ENCODE measurements around the gene LPAR3.

LPAR3 gene

GRCh38 chr1:84870591-84870990 lies 22.4 kb downstream of the LPAR3 start:
- Histone ChIP-seq H4K20me1 (ENCODE audit: control insufficient read depth, insufficient read depth, low read depth, low read length) (no peaks in the 10 kb centered on the region), H3K27me3 (ENCODE audit: control insufficient read depth, low read length) (peaks cover 13% of the 10 kb centered on the region), H3K9me3 (ENCODE audit: control insufficient read depth, insufficient read depth, low read length) (no peaks in the 10 kb centered on the region), H3K36me3 (ENCODE audit: control insufficient read depth, low read length) (no peaks in the 10 kb centered on the region), H3K9me2 (replicated peaks; ENCODE audit: control insufficient read depth, low read length) (no peaks in the 10 kb centered on the region), H3K4me1 (ENCODE audit: control insufficient read depth, low read length) (no peaks in the 10 kb centered on the region), H3F3A (ENCODE audit: control insufficient read depth, insufficient read depth) (no peaks in the 10 kb centered on the region), H3K27ac (ENCODE audit: low read depth, low read length) (no peak overlapping the region), H3K4me3 (ENCODE audit: low read length) (no peak overlapping the region), H3K4me2 (ENCODE audit: low read length) (no peak overlapping the region), H3K79me2 (ENCODE audit: control insufficient read depth, low read length) (no peaks in the 10 kb centered on the region)
- TF ChIP-seq CTCF (IDR thresholded peaks at IDR 0.05; ENCODE audit: low read depth, low read length, poor library complexity, severe bottlenecking) (no peak), EZH2phosphoT487 (IDR thresholded peaks at IDR 0.05; ENCODE audit: borderline replicate concordance, low read length) (no peak)

- H3K4me2 ChIP-seq (ENCODE audit: low read length): no peak overlapping the region
- peaks cover 13% of the 10 kb centered on the region for H3K27me3 ChIP-seq (ENCODE audit: control insufficient read depth, low read length)
- no peaks in the 10 kb centered on the region for H3K79me2 ChIP-seq (ENCODE audit: control insufficient read depth, low read length)
- no peaks in the 10 kb centered on the region for H3K36me3 ChIP-seq (ENCODE audit: control insufficient read depth, low read length)
- H3K27ac ChIP-seq (ENCODE audit: low read depth, low read length): no peak overlapping the region
- H4K20me1 ChIP-seq (ENCODE audit: control insufficient read depth, insufficient read depth, low read depth, low read length): no peaks in the 10 kb centered on the region
- H3K4me1 ChIP-seq (ENCODE audit: control insufficient read depth, low read length): no peaks in the 10 kb centered on the region
- no peaks in the 10 kb centered on the region for H3K9me2 ChIP-seq (replicated peaks; ENCODE audit: control insufficient read depth, low read length)
- no peak overlapping the region for H3K4me3 ChIP-seq (ENCODE audit: low read length)
- no peak for TF ChIP-seq CTCF (IDR thresholded peaks at IDR 0.05; ENCODE audit: low read depth, low read length, poor library complexity, severe bottlenecking)
- no peak for TF ChIP-seq EZH2phosphoT487 (IDR thresholded peaks at IDR 0.05; ENCODE audit: borderline replicate concordance, low read length)
- no peaks in the 10 kb centered on the region for H3K9me3 ChIP-seq (ENCODE audit: control insufficient read depth, insufficient read depth, low read length)
- no peaks in the 10 kb centered on the region for H3F3A ChIP-seq (ENCODE audit: control insufficient read depth, insufficient read depth)
Measured at GRCh38 chr1:84869720-84870119, 23.3 kb downstream of the LPAR3 start.

- Histone ChIP-seq H3K36me3 (ENCODE audit: control insufficient read depth, low read length) (no peaks in the 10 kb centered on the region), H3K27me3 (ENCODE audit: control insufficient read depth, low read length) (peaks cover 3% of the 10 kb centered on the region; the same call in 1 of the 2 replicates), H3K4me3 (ENCODE audit: low read length) (no peak overlapping the region), H4K20me1 (ENCODE audit: control insufficient read depth, insufficient read depth, low read depth, low read length) (no peaks in the 10 kb centered on the region), H3F3A (ENCODE audit: control insufficient read depth, insufficient read depth) (no peaks in the 10 kb centered on the region), H3K4me1 (ENCODE audit: control insufficient read depth, low read length) (no peaks in the 10 kb centered on the region), H3K79me2 (ENCODE audit: control insufficient read depth, low read length) (no peaks in the 10 kb centered on the region), H3K9me3 (ENCODE audit: control insufficient read depth, insufficient read depth, low read length) (no peaks in the 10 kb centered on the region), H3K4me2 (ENCODE audit: low read length) (no peak overlapping the region), H3K9me2 (replicated peaks; ENCODE audit: control insufficient read depth, low read length) (no peaks in the 10 kb centered on the region), H3K27ac (ENCODE audit: low read depth, low read length) (no peak overlapping the region)
- TF ChIP-seq EZH2phosphoT487 (IDR thresholded peaks at IDR 0.05; ENCODE audit: borderline replicate concordance, low read length) (no peak), CTCF (IDR thresholded peaks at IDR 0.05; ENCODE audit: low read depth, low read length, poor library complexity, severe bottlenecking) (no peak)
Measured at GRCh38 chr1:84862810-84863251, 30.2 kb downstream of the LPAR3 start.

Measured in DOHH2 (cell line).